NOMO-1 treated with dmso at 0.1 percent for 144 hours (cell line): ENCODE measurements around the gene GNPDA2.

Experiments
- DNase-seq: peaks from one replicate; lab custom pipeline; 2025; ENCODE audit not compliant: unreplicated experiment; lab: John Stamatoyannopoulos, UW

The GNPDA2 gene

DNA sequence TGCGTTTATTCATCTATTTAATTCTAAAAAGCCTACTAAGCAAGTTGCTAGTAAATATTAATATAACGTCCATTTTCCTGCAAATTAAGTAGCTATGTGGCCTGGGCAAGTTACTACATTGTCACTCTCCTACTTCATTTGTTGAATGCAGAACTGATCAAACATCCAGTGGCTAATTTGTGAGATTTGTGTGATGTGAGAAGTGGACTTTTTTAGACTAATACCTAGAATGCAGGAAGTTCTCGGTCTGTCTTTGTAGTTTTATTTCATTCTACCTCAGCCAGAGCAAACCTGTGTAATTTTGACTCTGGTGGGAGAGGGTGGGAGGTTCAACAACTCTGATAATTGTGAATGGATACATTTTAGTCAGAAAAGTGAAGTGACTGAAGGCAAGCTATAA lies 47.3 kb downstream of the GNPDA2 start:
- no peak for DNase-seq

DNA sequence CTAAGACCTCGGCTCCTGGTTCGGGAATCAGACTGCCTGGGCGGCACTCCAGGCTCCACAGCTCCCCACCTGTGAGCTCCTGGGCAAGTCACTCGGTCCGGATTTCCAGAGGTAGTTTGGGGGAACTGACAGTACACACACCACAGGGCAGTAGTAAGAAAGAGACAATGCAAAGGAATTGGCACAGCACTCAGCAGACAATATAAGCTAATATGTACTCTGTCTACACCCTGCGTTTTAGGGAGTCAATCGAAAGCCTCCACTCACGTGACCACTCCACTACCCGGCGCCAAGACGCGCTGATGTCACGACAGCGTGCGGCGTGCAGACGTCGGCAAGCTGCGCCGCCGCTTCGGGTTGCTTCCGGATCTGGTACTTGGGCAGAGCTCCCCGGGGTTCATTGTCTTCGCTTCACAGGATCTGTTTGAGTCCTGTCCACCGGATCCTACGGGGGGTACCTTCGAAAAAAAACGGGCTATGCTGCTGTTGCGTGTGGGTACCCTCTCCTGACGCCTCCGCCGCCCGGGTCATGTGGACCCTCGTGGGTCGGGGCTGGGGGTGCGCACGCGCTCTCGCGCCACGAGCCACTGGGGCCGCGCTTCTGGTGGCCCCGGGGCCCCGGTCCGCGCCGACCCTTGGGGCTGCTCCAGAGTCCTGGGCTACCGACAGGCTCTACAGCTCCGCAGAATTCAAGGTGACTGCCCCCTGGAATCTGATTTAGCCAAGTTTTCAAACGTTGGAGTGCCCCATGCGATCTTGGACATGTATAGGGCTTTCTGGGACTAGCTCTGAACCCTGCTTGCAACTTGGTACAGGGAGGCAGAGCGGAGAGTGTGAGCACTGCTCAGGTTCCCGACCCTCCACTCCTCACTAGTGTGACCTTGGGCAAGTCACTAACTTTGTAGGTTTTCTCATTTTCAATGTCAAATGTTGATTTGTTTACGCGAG lies 48.0 kb downstream of the GNPDA2 start, which contains the start of gene GUF1:
Gene GUF1 (plus strand): TSS at position 327 of the 948 bp plus-strand sequence. CDS start 203 bp downstream, at position 530.
- peak; percentile 77 for DNase-seq

DNA sequence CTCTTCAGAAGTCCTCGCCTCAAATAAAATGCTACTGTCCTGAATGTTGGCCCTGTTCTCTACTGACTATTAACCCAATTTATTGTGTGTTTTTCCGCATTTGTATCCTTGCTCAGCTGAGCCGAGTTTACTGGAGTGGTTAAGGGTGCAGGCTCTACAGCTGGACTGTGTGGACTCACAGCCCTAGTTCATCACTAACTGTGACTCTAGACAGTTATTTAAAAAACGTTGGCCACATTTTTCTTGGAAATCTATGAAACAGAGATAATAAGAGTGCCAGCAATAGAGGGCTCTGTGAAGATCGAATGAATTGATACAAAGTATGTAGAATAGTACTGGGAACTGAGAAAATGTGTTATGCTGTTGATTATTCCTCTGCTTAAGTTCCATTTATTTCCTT lies 51.0 kb downstream of the GNPDA2 start:
- no peak for DNase-seq

DNA sequence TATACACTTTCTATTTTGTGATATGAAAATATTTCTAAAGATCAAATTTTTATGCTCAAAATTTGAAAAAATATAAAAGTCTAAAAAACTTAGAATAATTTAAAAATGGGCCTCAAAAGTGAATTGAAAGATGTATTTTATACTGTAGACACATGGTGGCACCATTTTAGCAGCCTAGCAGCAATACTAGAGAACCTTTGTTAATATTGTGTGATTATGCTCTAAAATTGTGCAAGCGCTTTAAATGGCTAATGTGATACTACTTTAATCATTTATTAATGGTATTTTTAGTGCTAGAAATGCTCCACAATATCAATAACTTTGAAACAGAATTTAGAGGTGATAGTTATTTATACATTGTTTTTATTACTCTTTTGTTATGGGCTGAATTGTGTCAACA lies 51.9 kb downstream of the GNPDA2 start:
- DNase-seq = no peak

GRCh38 chr4:44671636-44672035 lies 54.7 kb downstream of the GNPDA2 start:
- DNase-seq = no peak

- DNase-seq = no peak
These were observed 55.7 kb downstream of the GNPDA2 start for GRCh38 chr4:44670506-44671199.

DNA sequence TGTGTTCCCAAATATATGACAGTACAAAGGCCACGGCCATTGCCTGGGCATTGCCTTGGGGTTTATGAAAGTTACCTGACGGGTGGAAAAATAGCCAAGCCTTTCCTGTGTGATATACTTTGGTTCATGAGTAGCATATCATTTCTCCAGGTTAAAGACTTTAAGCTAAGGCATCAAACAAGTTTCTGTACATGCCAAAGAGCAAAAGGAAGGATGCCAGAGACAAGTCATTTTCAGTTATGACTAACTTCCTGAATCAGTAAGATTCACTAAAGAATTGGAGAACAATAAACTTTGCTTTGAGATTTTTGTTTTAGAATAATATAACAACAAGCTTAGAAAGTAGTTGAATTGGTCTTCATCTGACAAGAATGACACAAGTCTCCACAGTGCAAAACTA lies 57.8 kb downstream of the GNPDA2 start:
- no peak for DNase-seq

- no peak for DNase-seq
These were observed 62.7 kb downstream of the GNPDA2 start for GRCh38 chr4:44663539-44664263.

- peak; percentile 6 for DNase-seq
These were observed 63.7 kb downstream of the GNPDA2 start for GRCh38 chr4:44662623-44663005.

DNA sequence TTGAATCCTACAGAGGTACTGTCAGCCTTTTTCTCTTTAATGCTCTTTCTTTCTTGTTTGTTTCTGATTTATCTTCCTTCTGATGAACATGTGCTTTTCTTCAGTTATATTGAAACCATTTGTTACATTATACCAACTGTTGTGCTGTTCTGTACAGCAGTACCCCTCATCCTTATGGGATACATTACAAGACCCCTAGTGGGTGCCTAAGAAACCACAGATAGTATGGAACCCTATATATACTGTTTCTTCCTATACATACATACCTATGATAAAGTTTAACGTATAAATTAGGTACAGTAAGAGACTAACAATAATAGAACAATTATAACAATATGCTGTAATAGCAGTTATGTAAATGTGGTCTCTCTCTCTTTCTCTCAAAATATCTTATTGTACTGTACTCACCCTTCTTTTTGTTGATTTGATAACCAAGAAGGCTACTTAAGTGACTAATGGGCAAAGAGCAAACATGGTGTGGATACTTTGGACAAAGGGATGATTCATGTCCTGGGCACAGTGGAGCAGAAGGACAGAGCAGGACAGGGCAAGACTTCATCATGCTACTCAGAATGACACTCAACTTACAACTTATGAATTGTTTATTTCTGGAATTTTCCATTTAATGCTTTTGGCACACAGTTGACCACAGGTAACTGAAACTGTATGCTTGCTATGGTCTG lies 64.3 kb downstream of the GNPDA2 start:
- DNase-seq = no peak

GRCh38 chr4:44660396-44660795 lies 66.0 kb downstream of the GNPDA2 start:
- DNase-seq = no peak

- no peak for DNase-seq
These were observed 74.4 kb downstream of the GNPDA2 start for GRCh38 chr4:44652002-44652401.
